Esophagus mucosa (tissue), 1 donor: ENCODE results near the gene CACHD1. TPM values are rescaled to one million over a fixed set of nuclear protein-coding genes. Genes with fewer than 3 reads are reported as not detected.
"Not testable (repeated sequence)": the region's sequence is repeated elsewhere in the genome, so short reads cannot be mapped to it uniquely, and the experiment has no call there.

Source experiments
- ATAC-seq: fragments of 200-7000 bp; cut with Tn5 transposase; one replicate; pipeline ENCODE4 v1.9.1; 2020
- total RNA-seq: library from RNA; stranded (reverse); gene quantifications from one replicate; pipeline ENCODE4 v1.2.4, GENCODE V29; 2023
- donor health status: DM: yes; HTN: yes; CAD: no.

Gene CACHD1
- total RNA-seq, 1 donor from 2014 or later: 2.8 TPM

DNA sequence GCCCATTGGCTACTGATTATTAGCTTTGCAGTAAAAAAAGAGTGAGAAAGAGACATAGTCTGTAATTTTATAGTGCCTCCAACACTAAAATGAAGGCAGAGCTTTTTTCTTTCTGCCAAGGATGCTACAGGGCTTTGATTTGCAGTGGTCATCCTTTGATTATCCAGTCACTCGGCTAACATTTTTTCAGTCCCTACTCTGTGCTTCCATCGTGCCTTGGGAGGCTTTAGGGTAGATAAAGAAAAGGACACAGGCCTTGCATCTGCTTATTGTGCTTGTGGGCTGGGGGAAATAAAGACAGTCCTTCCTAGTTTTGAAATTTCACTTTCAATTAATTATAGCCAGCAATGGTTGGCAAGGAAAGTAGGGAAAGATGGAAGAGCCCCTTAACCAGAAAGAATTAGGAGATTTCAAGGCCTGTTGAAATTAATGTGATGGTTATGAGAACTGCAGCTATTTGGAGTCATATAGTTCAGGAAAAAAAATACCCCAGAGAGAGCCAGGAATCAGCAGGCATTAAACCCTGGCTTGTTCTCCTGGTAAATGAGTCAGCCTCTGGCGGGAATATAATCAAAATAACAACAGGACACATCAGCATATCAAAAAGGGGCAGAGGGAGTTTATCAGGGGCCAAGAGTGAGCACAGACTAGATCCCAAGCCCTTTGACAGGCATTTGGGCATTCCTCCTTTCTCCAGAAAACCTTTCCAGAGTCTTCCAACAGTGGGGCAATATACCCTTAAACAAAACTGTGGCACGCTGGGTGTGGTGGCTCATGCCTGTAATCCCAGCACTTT, 27.4 kb downstream of the CACHD1 start:
- ATAC-seq: no peak

DNA sequence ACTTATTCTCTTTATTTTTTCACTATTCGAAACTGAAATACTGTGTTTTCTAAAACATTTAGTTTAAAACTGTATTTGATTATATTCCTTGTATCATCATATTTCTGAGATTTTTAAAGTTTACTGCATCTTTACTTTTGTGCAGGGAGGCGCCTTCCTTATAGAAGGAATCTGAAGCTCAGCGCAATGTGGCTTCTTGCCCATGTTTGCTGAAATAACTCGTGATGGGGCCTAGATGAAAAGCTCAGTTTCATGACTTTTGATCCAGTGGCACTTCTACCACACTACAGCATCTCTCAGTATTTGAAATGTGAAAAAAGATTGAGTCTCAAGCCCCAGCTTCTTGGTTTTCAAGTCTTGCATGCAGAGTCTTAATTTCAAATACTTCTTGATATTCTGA, 28.4 kb downstream of the CACHD1 start:
- no peak for ATAC-seq

DNA sequence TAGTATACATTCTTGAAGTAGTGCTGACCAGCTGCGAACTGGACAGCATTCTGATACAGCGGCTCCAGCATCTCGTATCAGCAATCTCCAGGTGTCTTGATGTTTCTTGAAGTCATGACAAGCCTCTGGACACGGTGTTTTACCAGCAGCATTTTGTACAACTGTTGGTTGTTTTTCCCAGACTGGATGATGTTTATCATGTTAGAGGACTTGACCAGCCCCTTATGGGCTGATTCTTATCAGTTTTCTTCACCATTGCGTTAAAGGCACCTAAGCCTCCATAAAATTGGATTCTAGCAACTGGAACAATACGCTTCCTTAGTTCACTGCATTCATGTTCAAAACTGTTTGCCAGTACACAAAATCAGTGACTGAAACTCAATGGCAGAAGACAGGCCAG, 29.1 kb downstream of the CACHD1 start:
- ATAC-seq: no peak

DNA sequence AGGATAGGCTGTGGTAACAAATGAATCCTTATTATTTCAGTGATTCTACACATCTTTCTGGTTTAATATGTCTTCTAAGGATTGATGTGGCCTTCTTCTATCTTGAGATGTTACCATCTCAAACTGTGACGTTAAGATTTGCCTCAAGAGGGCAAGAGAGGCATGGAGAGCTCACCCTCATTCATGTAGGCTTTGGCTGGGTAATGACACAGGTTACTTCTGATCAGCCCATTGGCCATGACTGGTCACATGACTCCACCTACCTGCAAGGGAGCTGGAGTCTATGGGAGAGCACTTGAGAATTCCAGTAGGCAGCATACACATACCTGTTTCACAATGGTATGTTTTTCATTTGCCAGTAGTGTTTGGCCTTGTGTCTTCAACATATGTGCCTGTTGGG, 30.0 kb downstream of the CACHD1 start:
- peak; percentile 39 for ATAC-seq

DNA sequence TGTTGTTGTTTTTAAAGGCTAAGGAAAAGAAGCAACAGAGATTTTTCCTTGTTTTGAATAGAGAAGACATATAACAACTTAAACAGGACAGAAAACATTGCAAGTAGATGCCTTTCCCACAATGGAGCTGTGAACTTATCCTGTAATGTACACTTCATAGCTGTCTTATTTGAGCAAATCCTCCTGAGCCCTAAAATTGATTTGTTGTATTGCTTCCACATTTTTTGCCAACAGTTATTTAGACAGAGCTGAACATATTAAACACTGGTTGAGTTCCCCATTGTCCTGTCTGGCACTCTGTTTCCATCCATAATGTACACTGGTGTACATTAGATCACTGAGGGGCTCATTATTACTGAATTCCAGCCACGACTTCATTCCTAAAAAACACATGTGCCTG, 32.2 kb downstream of the CACHD1 start:
- no peak for ATAC-seq

DNA sequence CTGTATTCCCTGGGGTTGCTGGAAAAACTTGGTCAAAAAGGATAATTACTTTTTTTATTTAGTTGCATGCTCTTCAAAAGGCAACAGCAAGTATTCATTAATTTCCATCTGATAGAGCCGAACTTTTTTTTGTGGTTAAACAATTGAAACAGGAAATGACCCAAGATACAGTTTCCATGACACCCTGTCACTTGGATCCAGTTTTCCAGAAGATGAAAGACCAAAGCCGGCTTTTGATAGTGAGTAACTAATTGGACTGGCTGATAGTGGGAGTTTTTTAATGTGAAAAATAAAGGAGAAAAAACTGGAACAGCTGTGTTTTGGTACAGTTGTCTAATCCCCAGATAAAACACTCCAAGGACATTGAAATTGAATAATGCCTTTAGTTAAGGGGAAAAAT, 33.0 kb downstream of the CACHD1 start:
- no peak for ATAC-seq

DNA sequence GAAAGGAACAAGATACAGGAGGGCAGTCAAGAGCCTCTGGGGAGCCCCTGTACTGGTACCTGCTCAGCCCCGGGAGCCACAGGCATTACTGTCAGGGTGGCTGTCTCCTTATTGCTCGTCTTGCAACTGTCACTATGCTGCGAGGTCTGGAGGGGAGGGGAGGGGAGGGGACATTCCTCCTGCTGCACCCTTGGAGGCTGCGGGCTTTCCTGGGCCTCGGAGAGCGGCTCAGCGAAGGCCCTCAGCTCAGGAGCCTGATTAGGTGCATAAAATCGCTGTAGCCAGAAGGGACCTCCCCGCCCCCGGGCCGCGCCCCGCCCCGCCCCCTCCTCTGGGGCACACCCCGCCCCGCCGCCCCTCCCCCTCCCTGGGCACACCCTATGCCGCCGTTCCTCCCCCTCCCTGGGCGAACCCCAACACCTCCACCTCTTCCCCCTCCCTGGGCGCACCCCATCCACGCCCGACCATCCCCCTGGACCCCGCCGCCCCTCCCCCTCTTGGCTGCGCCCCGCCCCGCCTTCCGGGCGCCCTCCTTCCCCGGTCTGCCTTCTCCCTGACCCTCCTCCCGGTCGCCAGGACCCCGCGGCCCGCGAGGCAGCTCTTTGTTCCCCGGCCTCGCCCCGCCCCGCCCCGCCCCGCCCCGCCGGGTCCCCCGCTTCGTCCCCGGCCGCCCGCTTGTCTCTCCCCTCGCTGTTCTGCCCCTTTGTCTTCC, 35.5 kb downstream of the CACHD1 start:
- ATAC-seq: peak; percentile 65

DNA sequence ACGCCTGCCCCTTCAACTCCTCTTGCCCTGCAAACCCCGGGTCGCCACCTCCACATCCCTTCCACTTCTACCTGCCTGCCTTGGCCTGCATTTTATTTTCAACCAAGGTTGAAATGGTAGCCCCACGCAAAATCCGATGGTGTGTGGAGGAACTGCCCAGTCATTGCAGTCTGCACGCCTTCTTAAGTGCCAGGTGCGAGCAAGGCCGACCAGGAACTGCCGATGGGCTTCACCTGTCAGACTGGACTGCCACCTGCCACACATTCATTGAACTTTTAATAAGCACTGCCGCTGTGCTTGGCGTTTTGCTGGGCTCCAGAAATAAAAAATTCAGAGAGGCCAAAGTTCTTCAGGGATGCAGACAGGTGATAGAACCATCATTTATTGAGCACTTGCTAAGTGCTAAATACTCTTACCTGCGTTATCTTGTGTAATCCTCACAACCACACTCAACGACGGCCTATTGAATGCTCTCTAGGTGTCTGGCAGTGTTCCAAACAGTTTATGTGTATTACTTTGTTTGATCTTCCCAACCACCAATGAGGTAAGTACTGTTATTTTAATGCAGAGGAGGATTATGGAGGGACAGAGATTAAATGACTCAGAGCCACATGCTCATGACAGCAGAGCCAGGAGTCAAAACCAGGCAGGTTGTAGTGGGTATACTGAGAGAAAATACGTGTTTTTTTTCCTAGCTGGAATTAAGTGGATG, 36.2 kb downstream of the CACHD1 start:
- ATAC-seq: peak; percentile 89

DNA sequence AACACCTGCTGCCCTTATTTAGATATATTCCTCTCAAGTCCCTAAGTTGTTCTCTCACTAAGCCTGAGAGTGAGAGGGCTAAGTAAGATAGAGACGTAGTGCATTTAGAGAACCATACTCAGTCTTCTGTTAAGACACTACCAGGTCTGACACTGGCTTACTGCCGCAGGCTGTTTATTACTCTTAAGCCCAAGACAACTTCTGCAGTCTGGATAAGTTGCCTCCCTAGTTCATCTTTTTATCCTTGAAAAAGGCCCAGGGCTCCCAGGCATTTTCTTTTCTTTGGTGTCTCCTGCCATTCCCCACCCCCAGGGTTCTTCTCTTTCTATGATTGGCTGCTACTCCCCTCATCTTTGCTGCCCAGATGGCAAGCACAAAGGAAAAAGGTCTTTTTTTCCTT, 38.7 kb downstream of the CACHD1 start:
- ATAC-seq: no peak

DNA sequence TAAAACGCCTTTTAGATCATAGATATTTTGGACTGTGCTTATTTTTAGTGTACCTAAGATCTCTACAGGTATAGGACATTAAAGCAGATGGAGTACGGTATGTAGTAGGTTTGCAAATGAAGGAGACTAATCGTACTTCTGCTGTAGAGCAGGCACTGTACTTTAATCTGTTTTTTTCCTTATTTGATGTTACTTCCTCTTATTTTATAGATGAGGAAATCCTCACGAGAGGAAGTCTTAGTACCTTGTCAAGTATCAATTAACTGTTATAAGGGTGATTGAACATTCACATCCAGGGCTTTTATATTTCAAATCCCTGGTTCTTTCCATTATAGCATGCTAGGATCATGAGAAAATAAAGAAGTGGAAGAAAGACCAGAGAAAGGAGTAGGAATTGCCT, 41.1 kb downstream of the CACHD1 start:
- no peak for ATAC-seq

DNA sequence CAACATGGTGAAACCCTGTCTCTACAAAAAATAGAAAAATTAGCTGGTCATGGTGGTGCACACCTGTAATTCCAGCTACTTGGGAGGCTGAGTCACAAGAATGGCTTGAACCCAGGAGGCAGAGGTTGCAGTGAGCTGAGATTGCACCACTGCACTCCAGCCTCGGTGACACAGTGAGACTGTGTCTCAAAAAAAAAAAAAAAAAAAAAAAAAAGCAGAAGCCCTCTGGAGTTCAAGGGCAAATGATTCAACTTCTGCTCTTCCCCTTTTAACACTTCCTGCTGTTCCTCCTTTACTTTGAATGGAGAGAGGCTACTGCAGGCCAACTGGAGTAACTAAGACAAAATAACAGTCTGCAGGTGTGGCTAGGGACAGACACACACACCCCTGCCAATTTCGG, 42.3 kb downstream of the CACHD1 start:
- not testable (repeated sequence) for ATAC-seq

DNA sequence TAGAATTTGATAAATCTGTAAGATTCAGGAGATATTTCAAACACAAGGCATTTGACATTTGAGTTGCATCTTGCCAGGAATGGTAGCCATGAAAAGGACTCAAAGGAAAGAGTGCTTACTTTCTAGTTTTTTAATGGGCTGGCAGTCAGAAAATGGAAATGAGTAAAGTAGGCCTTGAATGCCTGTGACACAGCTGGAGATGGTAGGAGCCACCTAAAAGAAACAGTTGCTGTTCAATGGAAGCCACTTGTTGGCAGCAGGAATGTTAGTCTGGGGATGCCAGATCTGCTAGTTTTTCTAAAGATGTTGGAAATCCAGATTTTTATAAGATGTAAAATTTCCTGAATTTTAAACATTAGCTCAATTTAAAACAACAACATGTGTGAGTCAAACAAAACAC, 43.6 kb downstream of the CACHD1 start:
- no peak for ATAC-seq

DNA sequence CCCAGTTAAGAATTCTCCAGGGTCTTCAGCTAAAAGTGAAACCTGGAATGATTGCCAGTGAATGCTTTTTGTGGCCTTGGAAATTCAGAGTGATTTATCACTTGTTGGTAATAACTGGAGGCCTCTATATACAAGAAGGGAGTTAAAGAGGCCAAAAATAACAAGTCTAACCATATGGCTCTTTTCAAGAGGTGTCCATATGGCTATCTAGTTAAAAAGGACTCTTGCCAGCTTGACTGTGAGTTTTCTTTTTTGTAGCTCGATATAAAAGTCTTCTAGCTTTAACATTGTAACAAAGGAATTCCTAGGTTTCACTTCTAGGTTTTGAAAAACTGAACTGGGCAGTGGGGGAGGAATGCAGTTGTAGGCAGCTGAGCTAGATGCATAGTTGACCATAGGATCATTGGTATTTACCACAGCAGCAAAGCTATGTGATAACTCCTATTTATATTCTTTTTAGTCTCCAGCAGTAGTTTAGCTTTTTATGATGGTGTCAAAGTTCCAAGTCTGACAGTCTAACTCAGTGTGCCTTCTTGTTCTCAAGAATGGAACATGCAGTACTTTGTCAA, 44.4 kb downstream of the CACHD1 start:
- ATAC-seq: no peak

DNA sequence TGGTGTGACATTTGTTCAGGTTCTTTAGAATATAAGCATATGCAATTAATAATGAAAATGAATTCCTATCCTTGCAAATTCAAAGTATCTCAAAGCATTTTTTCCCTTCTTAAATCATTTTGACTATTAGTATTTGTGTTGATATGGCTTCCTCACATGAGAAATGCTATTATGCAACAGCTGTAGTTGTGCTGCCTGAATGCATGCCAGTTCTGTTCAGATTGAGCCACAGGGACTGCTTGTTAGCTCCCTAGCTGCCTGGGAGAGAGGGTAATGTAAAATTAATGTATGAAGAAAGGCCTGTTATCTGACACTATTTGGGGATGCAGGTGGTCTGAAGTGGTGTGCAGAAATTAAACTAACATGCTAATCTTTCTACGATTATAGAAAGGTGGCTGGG, 45.5 kb downstream of the CACHD1 start:
- ATAC-seq: no peak

DNA sequence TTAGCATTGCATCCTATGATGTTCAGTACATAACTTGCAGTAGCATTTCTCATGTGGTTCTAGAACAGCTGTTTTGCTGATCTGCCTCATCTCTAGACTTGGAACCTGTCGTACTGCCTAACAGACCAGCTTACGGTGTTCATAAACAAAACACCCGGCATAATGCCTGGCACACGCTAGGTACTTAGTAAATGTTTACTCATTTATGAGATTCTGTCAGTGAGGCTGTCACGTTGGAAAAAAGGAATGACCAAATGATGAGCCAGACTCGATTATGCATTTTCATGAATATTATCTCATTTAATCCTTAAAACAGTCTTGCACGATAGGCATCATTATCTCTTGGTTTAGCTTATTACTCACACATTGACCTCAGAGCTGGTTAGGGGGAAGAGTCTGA, 46.4 kb downstream of the CACHD1 start:
- ATAC-seq: peak; percentile 76

DNA sequence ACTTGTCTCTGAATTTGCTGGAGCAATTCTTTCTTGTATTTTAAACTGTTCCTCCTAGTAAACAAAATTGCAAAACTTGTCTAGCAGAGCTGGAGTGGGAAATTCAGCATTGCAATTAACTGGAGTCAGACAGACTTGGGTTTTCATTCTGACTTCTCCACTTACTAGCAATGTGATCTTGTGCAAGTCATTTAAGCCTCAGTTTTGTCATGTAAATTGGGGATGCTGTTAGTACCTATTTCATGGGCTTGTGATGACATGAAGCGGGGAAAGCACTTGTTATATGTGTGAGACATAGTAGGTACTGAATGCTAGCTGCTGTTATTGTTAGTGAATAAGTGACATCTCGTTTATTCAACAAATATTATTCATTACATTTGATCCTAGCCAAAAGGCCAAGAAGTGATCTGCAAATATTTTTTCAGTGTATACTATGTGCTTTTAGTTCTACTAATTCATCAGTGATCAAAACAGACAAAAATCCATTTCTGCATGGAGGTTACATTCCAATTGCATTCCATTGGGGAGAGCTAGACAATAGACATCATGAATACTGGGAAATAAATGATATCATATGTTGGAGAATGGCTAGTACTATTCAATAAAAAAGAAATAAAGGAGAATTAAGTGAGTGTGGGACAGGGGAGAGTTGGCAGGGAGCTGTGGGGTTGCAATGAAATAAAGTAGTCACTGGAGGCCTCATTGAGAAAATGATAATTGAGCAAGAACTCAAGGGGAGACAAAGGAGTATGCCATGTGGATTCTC, 47.1 kb downstream of the CACHD1 start:
- ATAC-seq: peak; percentile 59

DNA sequence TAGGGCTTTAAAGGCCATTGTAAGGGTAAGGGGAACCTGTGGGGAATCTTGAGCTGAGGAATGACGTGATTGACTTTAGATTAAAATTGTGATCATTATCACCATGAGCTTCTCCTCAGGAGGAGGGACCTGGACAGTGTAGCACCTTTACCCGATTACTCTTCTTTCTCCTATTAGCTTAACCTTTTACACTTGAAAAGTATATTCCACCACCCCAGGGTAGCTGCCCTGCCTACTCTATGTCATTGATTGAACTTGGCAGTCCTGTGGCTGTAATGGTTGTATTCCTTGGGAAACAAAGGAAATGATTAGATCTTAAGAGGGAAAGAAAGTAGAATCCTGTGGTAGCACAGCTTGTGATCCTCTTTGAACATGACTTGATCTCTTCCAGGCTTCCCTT, 47.7 kb downstream of the CACHD1 start:
- no peak for ATAC-seq

DNA sequence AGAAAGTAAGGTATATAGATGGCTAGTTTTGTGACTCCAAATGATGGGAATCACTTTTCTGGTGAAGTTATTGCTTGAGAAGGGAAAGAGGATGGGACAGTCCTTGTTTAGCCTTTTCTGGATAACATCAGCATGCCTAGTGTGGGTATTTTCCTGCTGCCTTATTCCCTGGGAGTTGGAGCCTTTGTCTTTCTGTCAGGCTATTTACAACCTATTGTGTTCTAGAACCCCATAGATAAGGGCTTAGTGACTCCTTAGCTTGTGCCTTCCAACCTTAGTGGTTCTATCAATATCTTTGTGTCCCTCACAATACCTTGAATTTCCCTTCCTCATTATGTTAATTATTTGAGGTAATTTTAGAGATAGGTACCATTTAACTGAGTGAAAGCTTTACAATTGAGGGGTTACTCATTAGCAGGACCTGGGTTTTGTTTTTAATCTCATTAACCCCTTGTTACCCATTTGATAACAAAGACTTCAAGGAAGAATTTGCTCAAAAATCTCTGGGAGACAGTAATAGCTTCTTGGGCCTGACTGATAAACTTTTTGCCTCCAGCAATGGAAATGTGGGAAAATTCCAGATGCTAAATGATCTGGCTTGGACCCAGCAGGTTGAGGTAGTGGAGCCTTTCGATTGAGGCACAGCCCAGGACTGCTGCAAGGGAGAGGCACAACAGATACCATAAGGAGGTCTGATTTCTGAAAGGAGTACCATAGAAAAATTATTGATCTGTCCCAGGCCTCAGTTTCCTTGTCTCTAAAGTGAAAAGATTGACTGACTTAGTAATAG, 49.0 kb downstream of the CACHD1 start:
- ATAC-seq: no peak

DNA sequence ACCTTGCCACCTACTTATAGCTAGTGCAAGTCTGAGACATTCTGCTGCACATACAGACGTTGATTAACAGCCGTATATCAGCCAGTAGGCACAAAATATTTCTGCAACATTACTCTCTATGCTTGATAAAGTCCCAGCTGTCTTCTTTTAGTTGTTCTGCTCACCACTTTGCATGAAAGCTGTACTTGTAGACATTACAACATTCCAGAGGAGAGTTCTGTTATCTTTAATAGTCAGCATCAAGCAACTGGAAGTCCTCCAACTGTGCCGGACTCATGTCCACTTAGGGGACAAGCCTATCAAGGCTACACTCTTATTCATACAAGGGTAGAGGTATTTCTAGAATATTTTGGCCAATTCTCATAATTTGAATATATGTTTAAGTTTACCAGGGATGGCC, 50.0 kb downstream of the CACHD1 start:
- ATAC-seq: no peak

DNA sequence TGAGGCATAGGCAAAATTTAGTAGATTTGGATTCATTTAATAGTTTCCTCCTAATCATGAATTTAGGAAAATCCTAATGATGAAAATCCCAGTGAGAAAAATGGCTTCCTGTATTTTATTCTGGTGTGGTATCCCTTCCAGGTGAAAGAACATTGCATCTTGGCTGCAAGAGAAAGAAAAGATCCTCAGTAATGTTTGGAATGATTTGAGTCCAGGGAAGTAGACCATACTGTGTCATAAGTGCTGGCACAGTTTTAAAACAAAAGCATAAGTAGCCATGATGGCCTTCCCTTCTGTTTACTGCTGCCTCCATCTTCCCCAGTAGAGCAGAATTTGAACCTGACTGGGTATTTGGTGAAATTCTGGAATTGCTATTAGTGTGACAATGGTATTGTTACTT, 52.8 kb downstream of the CACHD1 start:
- no peak for ATAC-seq
